ENCODE data around the gene PSMB7. TPM values are rescaled to one million over a fixed set of nuclear protein-coding genes. Genes with fewer than 3 reads are reported as not detected.

The PSMB7 gene
- polyA plus RNA-seq, 5 donors, result 204 to 212 (median 205) TPM

- DNase-seq, result no peak
Measured at GRCh38 chr9:124385623-124386022, 29.6 kb downstream of the PSMB7 start.

DNA sequence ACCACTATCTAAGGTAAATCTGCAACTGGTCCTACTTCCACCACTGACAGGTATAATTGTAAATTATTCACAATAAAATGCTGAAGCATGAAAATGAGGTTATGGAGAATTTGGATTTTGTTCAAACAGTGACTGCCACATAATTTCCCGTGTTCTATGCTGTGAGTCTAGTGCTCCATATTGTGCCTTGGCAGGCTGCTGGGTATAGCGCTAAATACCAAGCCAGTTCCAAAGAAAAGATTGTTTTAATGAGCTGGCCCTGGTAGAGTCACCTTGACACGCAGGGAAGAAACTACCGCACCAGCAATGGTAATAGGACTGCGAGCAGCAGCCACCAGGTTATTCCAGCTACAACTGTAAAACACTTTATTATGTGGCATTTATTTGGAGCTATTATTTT is 30.4 kb downstream of the PSMB7 start:
- DNase-seq, result no peak

GRCh38 chr9:124384210-124384609 is 31.0 kb downstream of the PSMB7 start:
- no peak for DNase-seq

DNA sequence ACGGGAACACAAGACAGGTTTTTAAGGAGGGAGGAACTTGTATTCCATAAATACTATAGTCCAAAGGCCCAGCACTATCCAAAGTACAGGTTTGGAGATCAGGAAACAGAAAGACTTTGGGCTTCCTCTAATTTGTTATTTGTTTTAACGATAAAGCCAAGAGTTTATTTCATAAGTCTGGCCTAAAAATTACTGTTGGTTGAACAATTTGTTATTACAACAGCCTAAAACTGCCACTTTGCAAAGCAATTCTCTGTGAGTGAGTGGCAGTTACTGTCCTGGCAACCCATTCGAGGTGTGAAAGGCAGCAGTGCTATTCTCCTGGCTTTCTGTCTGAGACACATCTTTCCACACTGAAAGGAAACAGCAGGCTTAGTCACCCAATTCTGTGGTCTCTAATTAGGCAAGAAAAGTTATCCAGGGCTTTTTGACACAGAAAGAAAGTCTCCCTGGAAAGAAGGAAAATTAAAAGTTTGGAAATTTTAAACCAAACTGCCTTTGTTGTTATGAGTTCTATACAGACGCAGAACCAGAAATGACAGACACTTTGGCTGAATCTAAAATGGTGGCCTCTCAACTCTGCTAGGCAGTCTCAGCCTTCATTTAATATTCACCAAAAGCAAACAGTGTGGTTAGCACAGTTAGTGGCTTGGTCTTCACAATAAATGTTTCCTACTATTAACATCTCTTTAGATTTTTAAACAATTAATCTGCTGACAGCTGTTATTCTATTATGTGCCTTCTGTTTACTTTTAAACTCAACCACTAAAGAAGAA is 33.9 kb downstream of the PSMB7 start:
- no peak for DNase-seq

DNA sequence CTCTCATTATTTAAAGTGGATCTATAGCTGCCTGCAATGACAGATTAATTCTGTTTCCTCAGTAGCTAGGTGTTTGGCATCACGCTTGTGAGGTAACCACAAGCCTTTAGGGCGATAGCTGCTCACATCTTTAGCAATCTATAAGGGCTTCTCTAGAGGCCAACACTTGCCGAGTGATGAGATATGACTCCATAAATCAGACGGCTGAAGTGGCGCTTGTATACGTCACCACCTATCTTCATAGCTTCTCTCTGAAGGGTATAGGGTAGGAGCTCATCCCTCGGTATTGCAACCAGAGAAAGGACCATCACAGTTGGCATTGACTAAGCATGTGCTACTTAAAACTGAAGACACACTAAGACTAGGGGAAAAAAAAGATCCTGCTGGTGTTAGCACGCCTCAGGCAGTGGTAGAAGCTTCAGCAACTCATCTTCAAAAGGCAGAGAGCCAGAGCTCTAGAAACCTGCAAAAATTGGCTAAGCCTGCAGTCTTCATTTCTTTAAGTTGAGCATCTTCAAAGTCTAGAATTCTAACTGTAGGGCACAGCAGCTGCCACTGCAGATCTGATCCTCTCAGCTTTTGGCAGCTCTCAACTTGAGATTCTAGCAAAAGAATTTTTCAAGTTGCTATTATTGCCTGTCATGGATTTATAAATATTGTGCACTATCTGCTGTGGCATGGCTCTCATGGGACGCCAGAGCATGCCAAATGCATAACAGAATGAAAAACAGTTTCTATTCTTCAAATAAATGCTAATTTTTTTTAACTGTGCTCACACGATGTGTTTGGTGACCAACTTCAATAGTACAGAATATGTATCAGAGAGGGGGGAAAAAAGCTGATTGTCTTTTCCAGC is 37.5 kb downstream of the PSMB7 start:
- DNase-seq, result no peak

GRCh38 chr9:124376329-124376728 is 38.9 kb downstream of the PSMB7 start:
- no peak for DNase-seq

GRCh38 chr9:124375726-124376125 is 39.5 kb downstream of the PSMB7 start:
- DNase-seq, result no peak

DNA sequence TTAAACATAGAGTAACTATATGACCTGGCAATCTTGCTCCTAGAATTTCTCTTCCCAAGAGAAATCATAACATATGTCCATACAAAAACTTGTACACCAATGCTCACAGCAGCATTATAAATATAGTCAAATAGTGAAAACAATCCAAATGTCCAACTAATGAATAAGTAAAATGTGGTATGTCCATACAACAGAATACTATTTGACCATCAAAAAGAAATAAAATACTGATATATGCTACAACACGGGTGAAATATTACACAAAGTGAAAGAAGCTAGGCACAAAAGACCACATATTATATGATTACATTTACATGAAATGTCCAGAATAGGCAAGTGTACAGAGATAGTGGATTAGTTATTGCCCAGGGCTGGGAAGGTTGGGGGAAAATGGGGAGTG is 41.4 kb downstream of the PSMB7 start:
- no peak for DNase-seq

DNA sequence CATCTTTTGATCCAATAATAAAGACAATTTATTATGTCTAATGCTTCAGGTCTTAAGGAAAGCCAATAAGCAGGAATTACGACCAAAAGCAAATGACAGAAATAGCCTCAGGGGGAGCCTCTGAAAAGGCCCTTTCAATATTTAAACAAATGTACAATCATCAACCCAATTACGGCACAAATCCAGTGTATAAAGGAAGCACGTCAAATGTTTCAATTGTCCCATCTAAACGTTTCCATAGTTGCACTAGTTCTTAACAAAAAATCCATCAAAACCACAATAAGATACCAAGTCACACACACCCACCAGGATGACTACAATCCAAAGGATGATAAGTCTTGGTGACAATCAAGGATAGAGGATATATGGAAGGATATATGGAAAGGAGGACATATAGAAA is 41.9 kb downstream of the PSMB7 start:
- DNase-seq, result no peak

DNA sequence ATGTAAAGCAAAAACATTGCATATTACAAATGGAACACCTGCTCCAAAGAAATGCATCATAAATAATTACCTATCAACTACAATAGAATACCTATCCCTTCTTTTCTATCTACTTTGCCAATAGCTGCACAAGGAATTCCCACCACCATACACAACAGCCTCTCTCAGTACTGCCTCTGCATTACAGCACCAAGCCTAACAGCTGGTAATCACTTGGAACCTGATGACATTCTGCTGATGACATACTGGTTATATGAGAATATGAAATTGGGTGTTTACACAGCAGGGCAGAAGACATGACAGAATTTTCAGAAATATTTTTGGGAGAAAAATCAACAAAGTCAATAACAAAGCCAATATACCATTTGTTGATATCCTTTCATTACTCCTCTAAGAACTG is 43.2 kb downstream of the PSMB7 start:
- DNase-seq, result no peak

DNA sequence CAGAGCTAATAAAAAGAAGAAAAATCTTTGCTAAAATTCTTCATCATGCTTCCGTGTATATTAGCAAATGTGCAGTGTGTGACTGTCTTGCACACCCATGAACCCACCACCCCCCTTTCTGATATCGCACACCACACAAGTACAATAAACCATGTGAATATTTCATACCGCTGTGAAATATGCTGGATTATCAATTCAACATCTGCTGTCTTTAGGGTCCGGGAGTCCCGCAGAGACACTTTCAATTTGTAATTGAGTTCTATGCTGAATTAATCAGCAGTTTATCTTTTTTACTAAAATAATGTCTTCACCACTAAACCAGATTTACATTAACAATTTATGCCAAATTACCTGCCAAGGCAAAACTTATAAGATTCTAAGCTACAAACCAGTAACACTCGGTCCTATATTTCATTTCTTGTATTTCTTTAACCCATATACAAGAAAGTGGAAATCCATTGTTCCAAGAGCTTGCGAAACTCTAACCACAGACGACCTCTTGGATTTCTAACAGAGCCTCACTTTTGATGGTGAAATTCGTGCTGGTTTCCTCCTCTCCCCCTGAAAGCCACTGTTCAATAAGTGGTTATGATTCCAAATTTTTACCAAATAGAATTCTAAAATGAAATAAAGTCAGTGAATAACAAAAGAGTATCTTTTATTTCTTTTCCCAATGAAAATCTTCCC is 44.2 kb downstream of the PSMB7 start:
- DNase-seq, result no peak

GRCh38 chr9:124369231-124369797 is 45.9 kb downstream of the PSMB7 start:
- no peak for DNase-seq

DNA sequence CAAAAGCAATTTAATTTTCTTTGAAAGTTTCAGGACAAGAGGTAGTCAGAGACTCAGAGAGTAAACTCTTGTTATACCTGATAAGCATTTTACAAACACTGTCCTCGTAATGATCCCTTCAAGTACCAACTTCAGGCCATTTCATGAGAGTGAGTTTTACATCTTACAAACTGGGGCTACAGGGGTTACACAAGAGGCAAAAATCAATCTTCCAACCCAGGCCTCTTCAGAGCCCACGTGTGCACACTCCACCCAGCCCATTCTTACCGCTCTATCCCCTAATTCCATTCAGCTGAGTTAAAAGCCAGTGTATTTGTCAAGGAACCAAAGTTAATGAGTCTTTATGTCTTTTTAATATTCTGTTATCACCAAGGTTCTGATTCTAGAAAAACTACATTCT is 46.5 kb downstream of the PSMB7 start:
- DNase-seq, result no peak

GRCh38 chr9:124366476-124367220 is 48.6 kb downstream of the PSMB7 start:
- DNase-seq, result no peak

DNA sequence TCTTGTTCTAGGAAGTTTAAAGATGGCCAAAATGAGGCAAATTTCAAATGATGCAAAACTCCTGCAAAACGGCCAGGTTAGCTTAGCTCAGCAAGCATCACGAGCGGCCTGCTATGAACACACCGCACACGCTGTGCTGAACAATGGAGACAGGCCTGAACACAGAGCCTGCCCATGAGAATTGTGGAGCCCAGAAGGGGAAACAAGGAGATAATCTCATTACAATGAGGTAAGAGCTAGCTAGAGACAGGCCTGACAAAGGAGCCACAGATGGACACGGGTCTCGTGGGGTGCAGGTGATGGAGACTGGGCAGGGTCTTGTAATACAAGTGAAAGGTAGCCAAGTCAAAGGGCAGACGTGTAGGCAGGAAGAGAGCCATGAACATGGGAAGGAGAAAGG is 50.2 kb downstream of the PSMB7 start:
- no peak for DNase-seq

GRCh38 chr9:124364141-124364540 is 51.1 kb downstream of the PSMB7 start:
- no peak for DNase-seq

GRCh38 chr9:124363326-124364096 is 51.7 kb downstream of the PSMB7 start:
- no peak for DNase-seq

GRCh38 chr9:124361128-124361527 is 54.1 kb downstream of the PSMB7 start:
- no peak for DNase-seq

GRCh38 chr9:124359855-124360678 is 55.2 kb downstream of the PSMB7 start:
- no peak for DNase-seq

GRCh38 chr9:124359426-124359825 is 55.8 kb downstream of the PSMB7 start:
- no peak for DNase-seq
